ENCODE data around the gene ZER1. TPM values are rescaled to one million over a fixed set of nuclear protein-coding genes. Genes with fewer than 3 reads are reported as not detected.

ZER1 gene
- total RNA-seq, 2 experiments from 2014 or later, result 15.3 to 15.9 TPM

DNA sequence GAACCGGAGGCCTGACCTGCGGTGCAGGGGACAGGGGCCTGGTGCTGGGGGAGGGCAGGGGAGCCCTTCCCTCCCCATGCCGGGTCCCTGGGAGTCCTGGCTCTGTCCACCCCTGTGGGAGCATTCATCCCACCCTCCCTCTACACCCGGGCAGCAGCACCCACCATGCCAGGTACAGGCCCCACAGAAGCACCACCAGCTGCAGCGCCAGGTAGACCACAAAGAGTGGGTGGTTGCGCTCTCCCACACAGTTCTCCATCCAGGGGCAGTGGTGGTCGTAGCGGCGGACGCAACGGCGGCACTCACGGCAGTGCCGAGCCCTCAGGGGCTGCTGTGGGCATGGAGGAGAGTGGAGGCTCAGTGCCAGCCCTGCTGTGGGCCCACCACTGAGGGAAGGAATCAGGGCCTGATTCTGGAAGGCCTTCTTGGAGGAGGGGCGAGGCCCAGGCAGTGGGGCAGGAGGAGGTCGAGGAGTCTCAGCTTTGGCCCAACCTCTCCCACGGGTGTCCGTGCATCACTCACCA, 50.2 kb downstream of the ZER1 start:
- Mint-ChIP-seq H3K36me3 (ENCODE audit: low read depth) (peaks cover 37% of the 10 kb centered on the region), H3K4me3 (no peak overlapping the region), H3K27ac (no peak overlapping the region), H3K9me3 (ENCODE audit: insufficient read depth) (no peaks in the 10 kb centered on the region), H3K4me1 (ENCODE audit: low read depth) (peaks cover 41% of the 10 kb centered on the region), H3K27me3 (ENCODE audit: low read depth) (no peaks in the 10 kb centered on the region)
- no peak for DNase-seq
- ATAC-seq, result no peak
- CTCF ChIA-PET, result interaction anchor here (2.8 kb wide), 1 partner anchor 19 kb away, joined by 13 read pairs; the partner anchor contains the start of gene PKN3
- POLR2A ChIA-PET, result interaction anchor here (1.6 kb wide), 1 partner anchor 32 kb away, joined by 6 read pairs; the partner anchor contains the start of gene SET

DNA sequence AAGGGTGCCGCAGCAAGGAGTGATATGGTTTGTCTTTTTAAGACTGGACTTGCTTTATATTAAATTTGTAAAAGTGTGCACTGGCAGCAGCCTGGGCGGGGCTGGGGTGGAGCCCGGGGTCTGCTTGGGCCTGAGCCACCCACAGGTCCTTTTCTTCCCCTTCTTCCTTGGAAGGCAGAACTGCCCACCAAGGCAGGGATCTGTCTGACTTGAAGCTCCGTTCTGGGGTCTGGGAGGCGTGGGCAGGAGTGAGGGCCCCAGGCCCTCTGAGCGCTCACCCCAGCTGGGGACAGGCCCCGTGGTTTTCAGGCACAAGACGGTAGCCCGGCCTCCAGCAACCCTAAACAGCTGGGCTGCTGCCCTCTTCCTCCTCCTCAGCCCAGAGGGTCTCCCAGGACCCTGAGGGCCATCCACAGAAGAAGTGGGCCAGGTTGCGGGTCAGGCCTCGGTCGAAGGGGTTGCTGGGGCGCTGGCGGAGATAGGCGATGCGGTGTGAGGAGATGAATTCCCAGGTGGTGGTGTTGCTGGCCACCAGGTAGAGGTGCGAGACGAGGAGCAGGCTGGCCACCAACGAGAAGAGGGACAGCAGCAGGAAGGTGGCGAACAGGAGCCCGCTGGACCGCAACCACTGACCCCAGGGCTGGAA, 50.8 kb downstream of the ZER1 start:
- CTCF ChIA-PET, result no interaction called here
- H3K27ac Mint-ChIP-seq, result no peak overlapping the region

DNA sequence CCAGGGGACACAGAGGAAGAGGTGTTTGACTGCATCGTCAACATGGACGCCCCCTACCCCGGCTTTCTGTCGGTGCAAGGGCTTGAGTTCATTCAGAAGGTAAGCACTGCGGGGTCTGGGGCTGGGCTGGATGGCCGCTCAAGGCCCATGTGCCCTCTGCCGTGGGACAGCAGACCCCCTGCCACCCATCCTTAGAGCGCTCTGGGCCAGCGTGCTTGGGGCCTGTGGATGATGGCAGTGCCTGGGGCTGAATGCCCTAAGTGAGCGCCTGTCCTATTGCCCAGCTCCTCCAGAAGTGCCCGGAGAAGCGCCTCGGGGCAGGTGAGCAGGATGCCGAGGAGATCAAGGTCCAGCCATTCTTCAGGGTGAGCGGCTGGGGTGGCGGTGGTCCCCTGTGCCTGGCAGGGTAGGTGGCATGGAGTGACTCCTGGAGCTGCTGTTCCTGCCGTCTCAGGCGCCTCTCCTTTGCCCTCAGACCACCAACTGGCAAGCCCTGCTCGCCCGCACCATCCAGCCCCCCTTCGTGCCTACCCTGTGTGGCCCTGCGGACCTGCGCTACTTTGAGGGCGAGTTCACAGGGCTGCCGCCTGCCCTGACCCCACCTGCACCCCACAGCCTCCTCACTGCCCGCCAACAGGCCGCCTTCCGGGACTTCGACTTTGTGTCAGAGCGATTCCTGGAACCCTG, 51.7 kb downstream of the ZER1 start:
- H3K27ac Mint-ChIP-seq, result no peak overlapping the region

More for the DNA sequence above, 50.8 kb downstream of the ZER1 start:
- Mint-ChIP-seq H3K4me3 (no peak overlapping the region), H3K4me1 (ENCODE audit: low read depth) (peaks cover 38% of the 10 kb centered on the region), H3K36me3 (ENCODE audit: low read depth) (peaks cover 34% of the 10 kb centered on the region), H3K9me3 (ENCODE audit: insufficient read depth) (no peaks in the 10 kb centered on the region), H3K27me3 (ENCODE audit: low read depth) (no peaks in the 10 kb centered on the region)
- no peak for DNase-seq
- POLR2A ChIA-PET, result no interaction called here
- ATAC-seq, result no peak

DNA sequence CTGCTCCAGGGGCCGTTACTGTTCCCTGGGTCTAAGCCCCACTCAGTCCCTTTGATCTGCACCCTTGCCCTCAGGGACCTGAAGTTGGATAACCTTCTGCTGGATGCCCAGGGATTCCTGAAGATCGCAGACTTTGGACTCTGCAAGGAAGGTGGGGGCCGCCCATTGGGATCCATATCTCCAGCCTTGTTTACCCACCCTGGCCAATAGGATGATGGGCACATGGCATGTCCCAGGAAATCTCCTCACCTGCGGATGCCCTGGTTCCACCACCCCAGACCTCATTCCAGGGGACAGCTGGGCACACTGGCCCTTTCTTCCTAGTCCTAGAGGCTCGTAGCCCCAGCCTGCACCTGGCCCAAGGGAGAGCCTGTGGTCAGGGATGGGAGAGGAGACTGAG, 53.3 kb downstream of the ZER1 start:
- no peaks in the 10 kb centered on the region for H3K9me3 Mint-ChIP-seq (ENCODE audit: insufficient read depth)
- H3K4me3 Mint-ChIP-seq, result no peak overlapping the region
- H3K4me1 Mint-ChIP-seq (ENCODE audit: low read depth), result peaks cover 19% of the 10 kb centered on the region
- H3K27me3 Mint-ChIP-seq (ENCODE audit: low read depth), result no peaks in the 10 kb centered on the region
- H3K27ac Mint-ChIP-seq, result no peak overlapping the region
- H3K36me3 Mint-ChIP-seq (ENCODE audit: low read depth), result peaks cover 30% of the 10 kb centered on the region
- ChIA-PET CTCF (no interaction called here), POLR2A (no interaction called here)
- DNase-seq, result no peak
- no peak for ATAC-seq

More for the DNA sequence above, 51.7 kb downstream of the ZER1 start:
- peaks cover 31% of the 10 kb centered on the region for H3K4me1 Mint-ChIP-seq (ENCODE audit: low read depth)
- ChIA-PET CTCF (no interaction called here), POLR2A (no interaction called here)
- peaks cover 34% of the 10 kb centered on the region for H3K36me3 Mint-ChIP-seq (ENCODE audit: low read depth)
- no peak for ATAC-seq
- no peak overlapping the region for H3K4me3 Mint-ChIP-seq
- H3K27me3 Mint-ChIP-seq (ENCODE audit: low read depth), result no peaks in the 10 kb centered on the region
- no peak for DNase-seq
- H3K9me3 Mint-ChIP-seq (ENCODE audit: insufficient read depth), result no peaks in the 10 kb centered on the region

DNA sequence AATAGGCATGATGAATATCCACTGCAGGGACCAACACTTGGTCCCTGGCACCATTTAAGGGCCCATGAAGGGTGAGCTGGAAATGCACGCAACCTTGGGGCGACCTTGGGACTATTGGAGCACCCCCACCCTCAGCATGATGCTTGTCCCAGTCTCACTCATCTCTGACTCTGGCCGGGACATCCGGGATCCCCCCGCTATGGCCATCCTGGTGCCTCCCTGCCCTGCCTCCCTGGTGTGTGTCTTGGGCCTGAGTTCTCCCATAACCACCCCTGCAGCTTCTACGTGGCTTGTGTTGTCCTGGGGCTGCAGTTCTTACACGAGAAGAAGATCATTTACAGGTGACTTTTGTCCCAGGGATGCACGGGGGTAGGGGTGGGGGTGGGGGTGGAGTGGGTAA, 53.7 kb downstream of the ZER1 start:
- ATAC-seq (no peak), DNase-seq (no peak)
- Mint-ChIP-seq H3K4me3 (no peak overlapping the region), H3K27ac (no peak overlapping the region), H3K9me3 (ENCODE audit: insufficient read depth) (no peaks in the 10 kb centered on the region), H3K4me1 (ENCODE audit: low read depth) (peaks cover 15% of the 10 kb centered on the region), H3K27me3 (ENCODE audit: low read depth) (no peaks in the 10 kb centered on the region), H3K36me3 (ENCODE audit: low read depth) (peaks cover 29% of the 10 kb centered on the region)
- ChIA-PET POLR2A (no interaction called here), CTCF (no interaction called here)

DNA sequence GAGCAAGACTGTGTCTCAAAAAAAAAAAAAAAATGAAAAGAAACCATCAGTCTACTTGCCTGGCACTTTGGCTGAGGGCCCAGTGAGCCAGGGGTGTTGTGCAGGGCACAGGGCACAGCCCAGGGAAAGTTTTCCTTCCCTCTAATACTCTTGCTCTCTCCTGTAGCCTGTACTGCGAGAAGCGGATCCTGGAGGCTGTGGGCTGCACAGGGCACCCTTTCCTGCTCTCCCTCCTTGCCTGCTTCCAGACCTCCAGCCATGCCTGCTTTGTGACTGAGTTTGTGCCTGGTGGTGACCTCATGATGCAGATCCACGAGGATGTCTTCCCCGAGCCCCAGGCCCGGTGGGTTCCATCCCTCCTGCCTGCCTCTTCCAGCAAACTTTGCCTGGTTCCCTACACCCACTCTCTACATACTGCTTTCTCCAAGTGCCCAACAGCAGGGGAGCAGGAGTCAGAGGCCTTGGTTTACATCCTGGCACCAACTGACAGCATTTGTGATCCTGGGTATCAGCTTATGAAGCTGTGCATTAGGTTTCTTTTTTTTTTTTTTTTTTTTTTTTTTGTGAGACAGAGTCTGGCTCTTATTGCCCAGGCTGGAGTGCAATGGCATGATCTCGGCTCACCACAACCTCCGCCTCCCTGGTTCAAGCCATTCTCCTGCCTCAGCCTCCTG, 55.0 kb downstream of the ZER1 start:
- Mint-ChIP-seq H3K27ac (no peak overlapping the region), H3K4me3 (no peak overlapping the region), H3K27me3 (ENCODE audit: low read depth) (no peaks in the 10 kb centered on the region), H3K4me1 (ENCODE audit: low read depth) (peaks cover 4% of the 10 kb centered on the region), H3K9me3 (ENCODE audit: insufficient read depth) (no peaks in the 10 kb centered on the region), H3K36me3 (ENCODE audit: low read depth) (peaks cover 16% of the 10 kb centered on the region)
- CTCF ChIA-PET, result no interaction called here
- POLR2A ChIA-PET, result no interaction called here
- ATAC-seq (no peak), DNase-seq (no peak)

DNA sequence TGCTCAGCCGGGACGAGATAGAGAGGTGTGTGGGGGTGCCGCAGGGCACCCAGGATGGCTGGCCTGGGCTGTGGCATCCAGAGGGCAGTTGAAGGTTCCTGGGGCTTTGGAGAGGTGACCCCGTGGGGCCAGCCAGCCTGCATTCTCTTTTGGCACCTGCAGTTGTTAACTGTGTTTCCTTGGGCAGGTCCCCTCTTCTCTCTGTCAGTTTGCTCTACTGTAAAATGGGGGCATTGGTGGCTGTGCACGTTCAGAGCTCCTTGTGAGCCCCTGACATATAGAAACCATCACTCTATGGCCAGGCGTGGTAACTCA, 56.3 kb downstream of the ZER1 start:
- no peak overlapping the region for H3K27ac Mint-ChIP-seq
- no peaks in the 10 kb centered on the region for H3K4me1 Mint-ChIP-seq (ENCODE audit: low read depth)
- CTCF ChIA-PET, result no interaction called here
- H3K36me3 Mint-ChIP-seq (ENCODE audit: low read depth), result peaks cover 5% of the 10 kb centered on the region
- ATAC-seq (no peak), DNase-seq (no peak)
- POLR2A ChIA-PET, result no interaction called here
- H3K4me3 Mint-ChIP-seq, result no peak overlapping the region
- no peaks in the 10 kb centered on the region for H3K9me3 Mint-ChIP-seq (ENCODE audit: insufficient read depth)
- H3K27me3 Mint-ChIP-seq (ENCODE audit: low read depth), result no peaks in the 10 kb centered on the region

DNA sequence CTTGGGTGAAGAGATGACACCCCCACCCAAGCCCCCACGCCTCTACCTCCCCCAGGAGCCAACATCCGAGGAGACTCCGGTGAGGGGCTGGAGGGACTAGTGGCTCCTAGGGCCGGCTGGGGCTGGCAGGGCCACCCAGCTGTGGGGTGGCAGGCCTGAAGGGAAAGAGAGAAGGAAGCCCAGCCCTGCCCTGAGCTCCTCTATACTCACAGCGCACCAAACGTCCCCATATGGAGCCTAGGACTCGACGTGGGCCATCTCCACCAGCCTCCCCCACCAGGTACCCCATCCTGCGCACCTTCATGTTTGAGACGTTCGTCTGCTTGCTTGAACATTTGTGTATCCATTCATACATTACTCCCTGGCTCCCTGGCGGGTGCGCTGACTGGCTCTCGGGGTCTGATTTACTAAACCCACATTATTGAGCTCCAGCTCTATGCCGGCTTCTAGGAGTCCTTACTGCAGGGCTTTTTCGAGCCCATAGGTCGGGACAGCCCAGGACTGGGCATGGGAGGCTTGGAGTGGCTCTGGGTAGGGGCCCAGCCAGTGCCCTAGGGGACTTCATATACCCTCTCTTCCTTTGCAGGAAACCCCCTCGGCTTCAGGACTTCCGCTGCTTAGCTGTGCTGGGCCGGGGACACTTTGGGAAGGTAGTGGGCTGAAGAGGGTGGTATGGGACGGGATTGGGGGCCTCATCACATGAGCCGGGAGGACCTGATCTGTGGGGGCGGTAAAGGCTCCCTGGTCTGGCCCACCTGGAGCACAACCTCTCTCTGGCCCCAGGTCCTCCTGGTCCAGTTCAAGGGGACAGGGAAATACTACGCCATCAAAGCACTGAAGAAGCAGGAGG, 56.9 kb downstream of the ZER1 start:
- peaks cover 4% of the 10 kb centered on the region for H3K36me3 Mint-ChIP-seq (ENCODE audit: low read depth)
- CTCF ChIA-PET, result no interaction called here
- H3K9me3 Mint-ChIP-seq (ENCODE audit: insufficient read depth), result no peaks in the 10 kb centered on the region
- no peak overlapping the region for H3K27ac Mint-ChIP-seq
- DNase-seq (no peak), ATAC-seq (no peak)
- no peaks in the 10 kb centered on the region for H3K27me3 Mint-ChIP-seq (ENCODE audit: low read depth)
- POLR2A ChIA-PET, result no interaction called here
- no peak overlapping the region for H3K4me3 Mint-ChIP-seq
- no peaks in the 10 kb centered on the region for H3K4me1 Mint-ChIP-seq (ENCODE audit: low read depth)

DNA sequence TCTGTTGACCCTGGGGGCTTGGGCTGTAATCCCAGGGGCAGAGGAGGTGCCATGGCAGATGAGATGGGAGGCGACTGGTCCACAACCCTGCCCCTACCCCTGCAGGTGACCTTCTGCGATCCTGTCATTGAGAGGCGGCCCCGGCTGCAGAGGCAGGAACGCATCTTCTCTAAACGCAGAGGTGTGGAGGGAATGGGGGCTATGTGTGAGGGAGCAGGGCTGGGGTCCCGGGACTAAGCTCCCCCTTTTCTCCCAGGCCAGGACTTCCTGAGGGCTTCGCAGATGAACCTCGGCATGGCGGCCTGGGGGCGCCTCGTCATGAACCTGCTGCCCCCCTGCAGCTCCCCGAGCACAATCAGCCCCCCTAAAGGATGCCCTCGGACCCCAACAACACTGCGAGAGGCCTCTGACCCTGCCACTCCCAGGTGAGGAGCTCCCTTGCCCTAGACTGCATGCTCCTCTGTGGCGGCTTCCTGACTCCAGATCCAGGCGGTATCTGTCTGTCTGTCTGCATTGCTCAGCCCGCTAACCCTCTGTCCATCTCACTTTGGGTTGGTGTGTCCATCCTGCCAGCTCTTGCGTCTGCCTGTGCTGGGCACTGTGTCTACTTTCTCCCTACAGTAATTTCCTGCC, 57.7 kb downstream of the ZER1 start:
- Mint-ChIP-seq H3K9me3 (ENCODE audit: insufficient read depth) (no peaks in the 10 kb centered on the region), H3K4me1 (ENCODE audit: low read depth) (no peaks in the 10 kb centered on the region), H3K27me3 (ENCODE audit: low read depth) (no peaks in the 10 kb centered on the region), H3K4me3 (no peak overlapping the region), H3K27ac (no peak overlapping the region), H3K36me3 (ENCODE audit: low read depth) (no peaks in the 10 kb centered on the region)
- POLR2A ChIA-PET, result no interaction called here
- no peak for DNase-seq
- CTCF ChIA-PET, result no interaction called here
- no peak for ATAC-seq

DNA sequence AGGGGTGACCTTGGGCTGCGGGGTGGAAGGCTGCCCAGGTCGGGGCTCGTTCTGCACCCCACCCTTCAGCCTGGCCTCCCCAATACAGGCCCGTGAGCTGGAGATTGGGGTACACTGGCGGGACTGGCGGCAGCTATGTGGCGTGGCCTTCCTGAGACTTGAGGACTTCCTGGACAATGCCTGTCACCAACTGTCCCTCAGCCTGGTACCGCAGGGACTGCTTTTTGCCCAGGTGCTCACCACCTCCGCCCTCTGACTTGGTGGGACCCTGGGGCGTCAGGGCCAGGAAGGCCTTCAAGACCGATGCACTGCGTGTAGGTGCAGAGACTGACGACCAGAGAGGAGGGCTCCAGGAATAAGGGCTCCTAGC, 58.3 kb downstream of the ZER1 start:
- Mint-ChIP-seq H3K27me3 (ENCODE audit: low read depth) (no peaks in the 10 kb centered on the region), H3K27ac (no peak overlapping the region), H3K9me3 (ENCODE audit: insufficient read depth) (no peaks in the 10 kb centered on the region), H3K36me3 (ENCODE audit: low read depth) (no peaks in the 10 kb centered on the region), H3K4me1 (ENCODE audit: low read depth) (no peaks in the 10 kb centered on the region), H3K4me3 (no peak overlapping the region)
- ChIA-PET POLR2A (no interaction called here), CTCF (no interaction called here)
- ATAC-seq (no peak), DNase-seq (no peak)

DNA sequence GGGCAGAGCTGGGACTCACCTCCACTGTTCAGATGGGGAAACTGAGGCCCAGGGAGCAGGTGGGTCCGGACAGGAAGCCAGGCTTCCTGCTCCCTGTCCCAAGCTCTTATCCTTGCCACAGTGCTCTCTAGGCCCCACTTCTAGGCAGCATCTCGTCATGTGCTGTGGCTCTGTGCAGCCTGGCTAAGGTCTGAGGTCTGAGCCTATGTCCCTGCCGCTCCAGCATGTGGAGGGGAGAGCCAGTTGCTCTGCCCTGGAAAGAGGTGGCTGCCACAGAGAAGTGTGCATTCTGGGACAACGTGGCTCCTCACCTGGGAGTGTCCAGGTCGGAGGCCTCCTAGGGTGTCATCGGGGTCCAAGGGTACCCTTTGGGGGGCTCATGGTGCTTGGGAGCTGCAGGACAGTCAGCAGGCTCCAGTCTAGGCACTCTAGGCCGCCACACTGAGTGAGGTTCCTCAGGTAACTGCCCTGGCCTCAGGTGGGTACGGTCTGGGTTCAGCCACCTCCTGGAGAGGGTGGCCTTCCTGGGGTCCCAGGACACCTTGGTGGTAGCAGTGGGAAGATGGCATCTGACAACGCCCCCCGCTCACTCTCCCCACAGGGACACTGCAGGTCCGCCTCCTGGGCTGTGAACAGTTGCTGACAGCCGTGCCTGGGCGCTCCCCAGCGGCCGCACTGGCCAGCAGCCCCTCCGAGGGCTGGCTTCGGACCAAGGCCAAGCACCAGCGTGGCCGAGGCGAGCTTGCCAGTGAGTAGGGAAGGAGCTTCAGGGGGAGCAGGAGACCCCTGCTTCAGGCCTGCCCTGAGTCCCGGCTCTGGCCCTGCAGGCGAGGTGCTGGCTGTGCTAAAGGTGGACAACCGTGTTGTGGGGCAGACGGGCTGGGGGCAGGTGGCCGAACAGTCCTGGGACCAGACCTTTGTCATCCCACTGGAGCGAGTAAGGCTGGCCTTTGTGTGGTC, 59.0 kb downstream of the ZER1 start:
- POLR2A ChIA-PET, result no interaction called here
- Mint-ChIP-seq H3K27ac (no peak overlapping the region), H3K36me3 (ENCODE audit: low read depth) (no peaks in the 10 kb centered on the region), H3K4me1 (ENCODE audit: low read depth) (no peaks in the 10 kb centered on the region), H3K4me3 (no peak overlapping the region), H3K27me3 (ENCODE audit: low read depth) (no peaks in the 10 kb centered on the region), H3K9me3 (ENCODE audit: insufficient read depth) (no peaks in the 10 kb centered on the region)
- DNase-seq (no peak), ATAC-seq (no peak)
- CTCF ChIA-PET, result no interaction called here

Measured in activated CD8-positive, alpha-beta T cell treated with anti-CD3 and anti-CD28 coated beads, Interleukin-2, amount 10 ng/mL, durations not matched to agents 7 days and 5 days (primary cell).